CD4-positive, alpha-beta T cell treated with Interleukin-10 for 1 hour (primary cell): ENCODE results near the gene SH3GL2.
"Not testable (repeated sequence)": the region's sequence is repeated elsewhere in the genome, so short reads cannot be mapped to it uniquely, and the experiment has no call there.

ENCODE experiments used
- DNase-seq: peaks from one replicate; pipeline ENCODE4 v3.0.0-alpha.2; 2020

SH3GL2 gene

DNA sequence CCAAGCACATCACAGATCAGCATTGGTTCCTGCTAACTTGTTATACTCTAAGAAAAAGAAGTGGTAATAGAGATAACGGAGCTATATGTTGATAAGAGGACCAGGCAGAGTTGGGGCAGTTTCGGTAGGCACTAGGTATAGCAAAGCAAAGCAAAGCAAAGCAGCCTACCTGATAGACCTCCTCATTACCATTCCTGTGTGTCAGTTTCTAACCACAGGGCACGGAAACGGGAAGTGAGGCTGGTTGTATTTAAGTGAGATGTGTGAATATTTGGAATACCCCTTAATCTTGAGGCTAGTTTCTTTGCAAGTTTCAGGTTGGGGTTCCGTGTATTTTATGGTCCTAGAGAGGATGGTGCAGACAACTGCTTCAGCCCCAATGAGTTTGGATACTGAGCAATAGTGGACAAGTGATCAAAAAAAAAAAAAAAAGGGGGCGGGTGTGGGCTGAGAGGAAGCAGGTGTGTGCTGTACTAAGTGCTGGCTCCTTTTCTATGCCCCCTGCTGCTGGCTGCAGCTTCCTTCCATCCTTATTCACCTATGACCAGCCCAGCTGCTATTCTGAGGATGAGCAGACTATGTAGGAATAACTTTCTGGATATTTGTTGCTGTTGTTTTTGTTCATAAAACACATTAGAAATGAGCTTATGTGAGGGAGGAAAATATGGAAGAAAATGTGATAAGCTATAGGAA, 183.3 kb downstream of the SH3GL2 start:
- DNase-seq, result no peak

DNA sequence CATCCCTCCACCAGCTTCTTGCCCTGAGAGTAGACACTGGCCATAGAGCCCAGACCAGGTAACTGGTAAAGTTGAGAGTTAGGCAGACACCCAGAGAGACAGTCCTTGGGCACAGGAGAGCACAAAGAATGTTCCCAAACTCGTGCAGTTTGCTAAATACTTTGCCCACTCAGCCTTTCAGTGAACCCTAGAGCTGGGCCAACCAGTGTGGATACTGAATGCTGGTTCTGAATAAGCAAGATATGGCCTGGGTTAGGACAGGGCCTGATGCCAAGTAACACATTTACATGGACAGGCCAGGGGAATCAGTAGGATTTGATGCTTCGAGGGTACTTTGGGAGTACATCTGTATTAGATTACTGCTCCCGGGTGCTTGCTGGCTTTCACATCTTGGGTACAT, 185.4 kb downstream of the SH3GL2 start:
- no peak for DNase-seq

DNA sequence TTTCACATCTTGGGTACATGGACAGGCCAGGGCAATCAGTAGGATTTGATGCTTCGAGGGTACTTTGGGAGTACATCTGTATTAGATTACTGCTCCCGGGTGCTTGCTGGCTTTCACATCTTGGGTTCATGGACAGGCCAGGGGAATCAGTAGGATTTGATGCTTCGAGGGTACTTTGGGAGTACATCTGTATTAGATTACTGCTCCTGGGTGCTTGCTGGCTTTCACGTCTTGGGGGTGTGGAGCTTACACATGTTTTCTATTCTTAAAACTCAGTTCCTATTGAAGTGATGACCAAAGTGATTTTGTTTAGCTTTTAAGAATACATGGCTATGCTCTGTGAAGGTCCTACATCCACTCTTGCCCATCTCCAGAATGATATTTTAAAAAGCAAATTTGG, 186.3 kb downstream of the SH3GL2 start:
- not testable (repeated sequence) for DNase-seq

DNA sequence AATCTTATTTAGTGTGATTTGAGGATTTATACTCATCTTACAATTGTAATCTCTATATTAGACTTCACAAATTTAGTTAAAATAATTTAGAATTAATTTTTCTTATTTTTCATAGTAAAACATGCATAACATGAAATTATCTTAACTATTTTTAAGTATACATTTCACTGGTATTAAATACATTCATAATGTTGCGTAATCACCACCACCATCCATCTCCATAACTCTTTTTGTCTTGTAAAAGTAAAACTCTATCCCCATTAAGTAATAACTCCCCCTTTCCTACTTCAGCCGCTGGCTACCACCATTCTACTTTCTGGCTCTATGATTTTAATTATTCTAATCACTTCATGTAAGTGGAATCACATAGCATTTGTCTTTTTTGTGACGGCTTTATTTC, 193.4 kb downstream of the SH3GL2 start:
- no peak for DNase-seq

DNA sequence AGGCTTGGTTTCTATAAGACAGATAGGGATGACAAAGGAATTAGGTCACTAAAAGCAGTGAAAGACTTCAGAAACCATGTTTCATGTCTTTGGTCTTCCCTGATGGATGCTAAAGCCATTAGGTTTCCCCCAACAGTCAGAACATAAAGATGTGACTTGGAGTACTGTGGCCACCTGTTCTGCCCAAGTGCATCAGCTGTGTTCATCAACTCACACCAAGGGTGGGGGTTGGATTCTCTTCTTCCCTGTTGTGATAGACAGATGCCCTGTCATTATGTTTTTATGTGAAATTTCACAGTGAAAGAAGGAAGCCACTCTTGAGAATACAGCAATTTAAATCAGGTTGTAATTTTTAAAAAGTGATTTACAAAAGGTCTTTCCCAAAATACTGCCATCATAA, 196.8 kb downstream of the SH3GL2 start:
- no peak for DNase-seq

DNA sequence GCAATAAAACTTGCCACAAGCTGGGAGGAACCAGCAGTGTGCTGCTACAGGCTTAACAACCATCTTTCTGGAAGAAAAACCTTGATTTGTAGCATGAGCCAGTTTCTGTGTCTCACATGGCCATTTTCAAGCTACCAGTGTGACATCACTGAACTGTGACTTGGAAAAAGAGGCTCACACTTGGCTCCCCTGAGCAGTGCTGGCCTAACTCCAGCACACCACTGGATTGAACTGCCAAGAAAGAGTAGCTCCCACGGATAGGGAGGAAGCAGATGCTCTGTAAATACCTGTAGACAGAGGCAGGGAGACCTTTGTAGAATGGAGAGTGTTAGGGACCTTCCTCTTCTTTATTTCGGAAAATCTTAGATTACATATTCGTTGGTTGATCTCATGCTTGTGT, 197.9 kb downstream of the SH3GL2 start:
- no peak for DNase-seq

DNA sequence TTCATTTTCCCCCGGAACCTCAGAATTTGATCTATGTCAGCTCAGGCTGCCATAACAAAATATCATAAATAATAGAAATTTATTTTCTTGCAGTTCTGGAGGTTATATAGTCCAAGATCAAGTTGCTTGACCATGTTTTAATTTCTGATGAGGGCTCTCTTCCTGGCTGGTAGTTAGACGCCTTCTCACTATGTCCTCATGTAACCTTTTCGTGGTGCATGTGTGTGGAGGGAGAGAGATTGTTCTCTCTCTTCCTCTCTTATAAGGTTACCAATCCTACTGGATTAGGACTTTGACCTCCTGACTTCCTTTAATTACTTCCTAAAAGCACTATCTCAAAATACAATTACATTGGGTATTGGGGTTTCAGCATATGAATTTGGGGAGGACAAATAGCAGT, 198.6 kb downstream of the SH3GL2 start:
- no peak for DNase-seq

DNA sequence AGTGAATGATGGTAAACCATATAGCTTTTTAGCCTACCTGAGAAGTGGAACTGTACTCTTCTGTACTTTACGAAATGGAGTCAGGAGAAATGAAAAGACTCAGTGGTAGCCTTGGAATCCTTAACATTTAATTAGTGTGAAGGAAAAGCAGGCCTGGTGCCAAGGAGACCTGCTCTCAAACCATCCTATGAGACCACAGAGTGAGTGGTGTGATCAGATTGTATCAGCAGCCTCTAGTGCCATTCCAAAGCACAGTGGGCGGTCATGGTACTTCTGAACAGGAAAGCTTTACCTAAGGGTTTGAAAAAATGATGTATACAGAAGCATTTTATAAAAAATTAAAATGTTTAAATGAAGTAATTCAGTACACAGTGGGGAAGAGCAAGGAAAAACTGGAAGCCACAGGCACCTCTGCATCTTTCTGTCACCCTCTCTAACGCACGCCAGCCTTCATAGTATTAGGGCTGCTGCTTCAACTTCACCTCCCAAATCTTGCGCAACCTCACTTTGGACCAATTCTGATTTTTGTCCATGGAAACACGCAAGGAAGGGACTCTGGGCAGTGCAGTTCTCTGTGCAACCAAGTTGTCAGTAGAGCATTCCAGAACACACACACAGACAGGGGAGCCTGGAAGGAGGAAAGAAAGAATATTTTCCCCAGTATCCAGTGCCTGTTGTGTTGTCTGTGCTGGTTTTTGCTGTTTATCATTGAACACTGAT, 203.7 kb downstream of the SH3GL2 start:
- DNase-seq, result no peak

DNA sequence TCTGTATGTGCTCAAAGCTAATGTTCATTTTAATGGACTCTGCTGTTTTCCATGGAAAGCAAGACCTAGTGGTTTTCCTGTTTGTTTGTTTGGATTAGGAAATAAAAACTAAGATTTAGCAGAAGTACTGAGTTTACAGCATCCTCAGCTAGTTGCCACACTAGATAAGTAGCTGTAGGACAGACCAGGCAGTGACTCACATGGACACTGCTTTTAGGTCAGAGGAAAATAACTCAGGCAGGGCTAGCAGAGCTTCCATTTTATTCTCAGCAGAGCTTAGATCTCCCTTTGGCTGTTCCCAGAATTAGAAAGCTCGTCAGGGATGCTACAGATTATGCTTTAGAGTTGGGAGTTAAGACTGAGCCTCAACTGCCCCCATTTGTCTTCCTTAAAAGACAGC, 204.4 kb downstream of the SH3GL2 start:
- no peak for DNase-seq

DNA sequence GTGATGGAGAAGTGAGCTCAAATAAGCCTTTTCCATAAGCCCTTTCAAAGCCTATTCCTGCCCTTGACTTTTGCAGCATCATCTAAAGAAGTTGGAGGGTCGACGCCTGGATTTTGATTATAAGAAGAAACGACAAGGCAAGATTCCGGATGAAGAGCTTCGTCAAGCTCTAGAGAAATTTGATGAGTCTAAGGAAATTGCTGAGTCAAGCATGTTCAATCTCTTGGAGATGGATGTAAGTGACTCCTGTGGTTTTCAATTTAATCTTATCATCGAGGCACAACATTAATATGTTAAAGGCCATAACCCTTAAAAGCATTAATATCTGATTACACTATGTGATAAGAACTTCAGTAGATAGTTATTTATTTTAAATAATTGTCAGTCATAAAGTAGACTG, 210.4 kb downstream of the SH3GL2 start:
- no peak for DNase-seq

DNA sequence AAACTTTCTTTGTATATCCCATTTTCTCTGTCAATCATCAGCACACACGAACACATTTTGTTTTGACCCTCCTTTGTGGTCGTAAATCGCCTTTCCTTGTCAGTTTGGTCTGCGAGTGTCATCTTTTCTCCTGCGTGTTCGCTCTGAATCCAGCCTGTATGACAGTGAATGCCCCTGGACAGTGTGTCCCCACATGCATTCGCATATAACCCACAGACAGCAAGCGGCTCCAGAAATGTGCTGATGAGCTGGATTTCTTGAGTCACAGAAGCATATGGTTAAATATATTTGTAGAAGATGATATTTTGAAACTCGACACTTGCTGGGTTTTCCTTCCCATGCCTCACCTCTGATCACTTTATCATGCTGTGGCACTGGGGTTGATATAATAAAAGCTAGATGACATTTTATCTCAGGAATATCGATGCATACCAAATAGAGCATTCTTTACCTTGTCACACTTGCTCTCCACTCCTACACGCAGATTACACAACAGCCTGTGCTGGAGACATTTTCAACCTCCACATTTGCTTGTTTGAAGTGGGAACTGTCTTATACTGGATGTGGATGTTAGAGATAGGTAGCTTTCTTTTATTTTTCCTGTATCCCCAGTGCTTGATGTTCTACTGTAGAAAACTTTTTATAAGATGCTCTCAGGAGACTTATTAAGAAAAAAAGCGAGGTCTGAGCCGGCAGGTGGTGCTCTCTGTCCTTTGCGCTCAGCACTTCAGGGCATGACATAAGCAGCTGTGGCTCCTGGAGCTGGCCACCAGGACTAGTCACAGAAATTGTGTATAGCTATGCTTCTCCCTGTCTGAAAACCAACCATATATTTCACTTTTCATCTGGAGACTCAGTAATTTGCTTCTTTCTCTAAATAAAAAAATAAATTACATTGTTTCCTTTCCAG, 215.1 kb downstream of the SH3GL2 start:
- no peak for DNase-seq

DNA sequence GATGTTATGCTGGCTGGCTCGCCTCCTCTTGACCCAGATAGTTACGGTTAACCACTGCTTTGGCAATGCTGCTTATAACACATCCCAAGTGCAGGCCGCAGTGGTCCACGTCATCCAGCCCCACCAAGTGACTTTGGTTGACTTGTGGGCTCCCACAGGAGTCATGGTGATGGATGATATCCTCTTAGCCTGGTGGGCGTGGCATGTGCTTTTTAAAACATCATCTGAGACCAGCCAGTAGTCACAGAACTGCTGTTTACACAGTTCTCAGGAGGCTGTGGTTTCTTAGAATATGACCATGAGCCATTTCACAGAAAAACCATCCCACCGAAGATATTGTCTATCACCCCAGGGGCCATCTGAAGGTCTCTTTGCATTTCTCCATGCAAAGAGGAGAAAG, 216.9 kb downstream of the SH3GL2 start:
- no peak for DNase-seq

DNA sequence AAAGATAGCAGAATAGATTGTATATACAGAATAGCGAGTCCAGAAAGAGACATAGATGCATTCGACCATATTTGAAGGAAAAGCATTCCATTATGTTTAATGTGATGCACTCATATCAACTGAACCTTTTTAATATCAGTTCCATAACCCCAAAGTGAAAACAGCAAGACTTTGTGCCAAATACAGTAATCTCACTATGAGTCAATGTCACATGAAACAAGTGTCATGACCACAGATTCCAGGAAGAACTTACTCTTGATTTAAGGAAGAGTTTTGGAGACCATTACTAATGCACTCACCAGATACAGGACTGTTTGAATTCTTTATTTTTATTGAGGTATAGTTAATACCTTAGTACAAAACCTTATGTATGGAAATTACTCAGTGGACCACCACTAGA, 220.5 kb downstream of the SH3GL2 start:
- DNase-seq, result no peak

DNA sequence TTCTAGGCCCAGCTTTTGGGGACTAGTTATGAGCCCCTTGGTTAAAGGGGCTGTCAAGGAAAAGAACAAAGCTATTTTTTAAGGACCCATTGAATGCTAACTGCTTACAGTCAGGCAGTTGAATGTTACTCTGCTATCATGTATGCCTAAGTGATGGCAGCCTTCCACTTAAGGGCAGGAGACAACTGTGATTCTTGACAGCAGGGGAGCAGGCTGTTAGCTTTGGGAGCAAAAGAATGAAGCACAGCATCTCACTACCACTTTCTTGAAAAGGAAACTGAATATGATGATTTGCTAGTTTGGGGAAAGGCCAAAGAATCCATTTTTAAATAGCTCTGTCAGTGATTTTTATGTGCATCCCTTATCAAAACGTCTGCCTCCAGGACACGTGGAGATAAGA, 221.6 kb downstream of the SH3GL2 start:
- no peak for DNase-seq

DNA sequence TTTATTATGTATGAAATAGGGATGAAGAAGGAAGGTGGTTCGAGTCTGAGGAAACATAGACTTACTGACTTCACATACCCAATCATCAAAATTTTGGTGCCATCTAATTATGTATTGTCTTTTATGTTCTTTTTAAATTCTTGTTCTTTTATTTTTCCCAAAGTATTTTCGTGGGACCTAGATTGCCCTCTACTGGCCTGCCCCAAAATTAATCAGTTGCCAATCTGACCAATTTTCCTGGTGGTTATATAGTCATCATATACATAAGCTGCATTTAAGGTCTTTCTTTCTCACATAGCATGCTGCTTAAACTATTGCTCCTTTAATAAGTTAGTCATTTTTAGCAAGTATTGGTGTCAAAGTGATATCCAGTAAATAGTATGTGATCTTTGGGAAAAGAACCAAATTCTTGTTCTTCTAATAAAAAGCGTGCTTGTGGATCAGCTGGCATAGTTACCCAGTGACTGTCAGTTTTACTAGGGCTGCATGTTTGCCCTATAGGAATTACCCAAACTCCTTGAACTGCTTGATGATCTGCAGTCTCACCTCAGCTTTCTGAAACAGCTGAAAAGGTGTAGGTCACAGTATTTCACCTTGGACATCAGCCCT, 223.5 kb downstream of the SH3GL2 start:
- no peak for DNase-seq

DNA sequence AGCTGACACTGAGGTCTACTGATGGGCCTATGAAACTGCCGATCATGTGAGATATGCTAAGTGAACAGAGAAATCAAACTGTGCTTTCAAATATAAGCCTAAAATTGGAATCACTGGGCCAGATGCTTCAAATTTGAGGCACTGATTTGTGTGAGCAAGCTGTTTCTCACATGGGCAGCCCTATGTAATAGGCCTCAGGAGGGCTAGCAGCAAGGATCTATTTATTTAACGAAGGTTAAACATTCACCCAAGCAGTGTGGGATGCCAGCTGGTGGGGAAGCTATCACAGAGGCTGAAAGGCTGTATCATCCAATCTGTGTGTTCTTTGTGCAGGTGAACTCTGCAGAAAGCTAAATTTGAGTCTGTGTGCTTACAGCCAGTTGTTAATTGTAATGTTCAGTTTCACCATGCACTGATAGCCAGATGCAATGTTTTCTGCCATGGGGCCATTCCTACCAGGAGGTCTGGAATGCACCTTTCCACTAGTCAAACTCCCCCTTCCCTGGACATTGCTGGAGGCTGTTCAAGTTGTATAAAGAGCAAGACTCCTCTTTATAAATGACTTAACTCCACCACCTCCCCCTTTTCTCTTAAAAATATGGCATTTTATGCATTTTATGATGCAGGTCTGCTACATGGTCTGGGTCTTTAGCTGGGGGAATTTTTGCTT, 228.9 kb downstream of the SH3GL2 start:
- DNase-seq, result no peak

DNA sequence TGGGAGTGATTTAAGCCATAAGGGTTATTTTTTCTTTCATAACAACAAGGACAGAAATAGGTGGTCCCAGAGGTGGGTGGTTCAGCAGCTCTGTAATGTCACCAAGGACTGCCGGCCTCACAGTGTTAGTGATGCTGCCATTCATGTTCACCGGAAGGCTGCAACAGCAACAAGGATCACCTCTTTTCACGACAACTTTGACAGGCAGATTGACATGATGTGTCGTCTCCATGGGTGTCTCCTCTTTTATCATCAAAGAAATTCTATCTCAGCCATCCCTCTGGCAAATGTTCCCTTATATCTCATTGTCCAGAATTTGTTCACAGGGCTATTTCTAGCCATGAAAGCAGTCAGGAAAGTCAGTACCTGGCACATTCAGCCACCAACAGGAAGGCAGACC, 231.5 kb downstream of the SH3GL2 start:
- no peak for DNase-seq

DNA sequence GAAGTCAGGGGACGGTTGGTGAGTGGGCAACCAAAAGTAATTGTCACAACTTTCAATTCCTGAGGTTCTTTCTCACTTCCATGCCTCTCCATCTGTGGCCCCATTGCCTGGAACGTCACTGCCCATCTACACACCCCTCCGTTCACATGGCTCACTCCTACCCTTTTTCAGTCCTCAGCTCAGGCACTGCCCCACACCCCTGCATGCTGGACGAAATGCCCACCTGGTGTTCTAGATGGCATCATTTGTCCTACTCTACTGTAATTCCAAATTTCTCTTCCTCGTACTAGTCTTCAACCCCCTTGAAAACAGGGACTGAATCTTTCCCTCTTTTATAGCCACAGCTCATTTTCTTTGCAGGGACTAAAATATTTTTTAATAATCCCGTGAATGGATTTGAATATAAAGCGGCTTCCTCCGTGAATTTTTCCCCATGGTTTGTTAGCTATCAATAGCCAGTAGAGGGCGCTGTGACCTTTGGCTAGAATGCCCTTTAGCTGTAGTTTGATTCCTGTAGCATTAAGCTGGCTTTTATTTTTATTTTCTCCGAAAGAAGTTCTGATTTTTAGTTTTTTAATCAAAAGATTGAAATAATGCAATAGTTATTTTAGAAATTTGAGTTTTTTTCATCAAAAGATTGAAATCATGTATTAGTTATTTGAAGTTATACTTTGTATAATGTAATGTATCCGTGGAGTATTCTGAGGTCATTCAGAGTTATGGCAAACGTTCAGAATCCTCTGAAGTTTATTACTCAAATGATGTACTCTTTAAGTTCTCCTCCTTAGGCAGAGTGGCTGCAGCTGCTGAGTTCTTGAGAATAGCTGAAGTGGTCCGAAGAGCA, 232.1 kb downstream of the SH3GL2 start:
- peak; percentile 11 for DNase-seq

DNA sequence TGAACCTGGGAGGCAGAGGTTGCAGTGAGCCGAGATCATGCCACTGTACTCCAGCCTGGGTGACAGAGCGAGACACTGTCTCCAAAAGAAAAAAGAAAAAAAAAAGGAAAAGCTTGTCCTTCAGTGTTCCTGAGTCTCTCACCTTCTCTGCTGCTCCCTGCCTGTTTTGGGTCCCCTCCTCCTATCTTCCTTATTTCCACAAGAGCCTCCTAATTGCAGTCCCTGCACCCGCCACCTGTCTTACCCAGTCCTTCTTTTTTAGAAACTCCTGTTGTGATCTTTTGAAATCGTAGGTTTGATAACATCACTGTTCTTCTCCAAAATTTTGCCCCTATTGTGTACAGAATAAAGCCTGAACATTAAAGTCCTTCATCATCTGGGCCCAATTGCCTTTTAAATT, 234.9 kb downstream of the SH3GL2 start:
- no peak for DNase-seq

DNA sequence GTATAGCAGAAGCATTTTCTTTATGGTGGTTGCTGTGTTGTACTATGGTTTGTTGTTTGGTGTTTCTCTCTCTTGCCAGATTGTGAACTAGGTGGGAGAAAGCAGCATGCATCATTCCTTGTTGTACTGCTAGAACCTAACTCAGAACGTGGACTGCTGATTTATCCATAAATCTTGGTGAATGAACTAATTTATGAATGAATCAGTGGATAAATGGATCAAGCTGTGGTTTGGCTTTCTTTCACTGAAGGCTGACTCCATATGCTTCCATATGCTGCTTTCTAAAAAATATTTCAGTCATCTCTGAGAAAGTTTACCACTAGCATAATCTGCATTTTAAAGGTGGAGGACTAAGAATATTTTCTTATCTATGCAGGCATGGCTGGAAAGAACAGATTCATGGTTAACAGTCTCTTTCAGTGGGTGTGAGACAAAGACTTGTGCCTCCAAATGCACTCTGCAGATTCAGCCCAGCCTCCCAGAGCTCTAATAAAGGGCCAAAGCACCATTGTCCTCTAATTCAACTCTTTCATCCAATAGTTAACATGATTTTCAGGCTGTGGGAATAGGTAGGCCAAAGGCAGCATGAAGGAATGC, 237.7 kb downstream of the SH3GL2 start:
- DNase-seq, result no peak

DNA sequence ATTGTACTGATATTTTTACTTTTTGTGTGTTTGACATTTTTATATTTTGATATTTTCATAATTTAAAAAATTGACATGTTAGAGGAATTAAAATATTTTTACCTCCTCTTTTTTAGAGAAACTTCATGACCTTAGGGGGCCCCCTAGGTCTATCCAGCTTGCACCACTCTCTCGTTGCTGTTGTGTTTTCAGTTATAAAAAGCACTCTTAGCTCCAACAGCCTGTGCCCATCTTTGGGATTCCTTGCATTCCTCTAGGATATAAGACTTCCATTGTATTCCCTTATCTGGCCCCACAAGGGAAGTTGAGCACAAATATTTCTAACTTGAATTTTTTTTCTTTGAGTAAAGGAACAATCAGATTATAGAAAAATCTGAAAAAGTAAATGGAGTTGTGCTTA, 245.3 kb downstream of the SH3GL2 start:
- DNase-seq, result no peak
